GM12801 (cell line): Measurements from ENCODE around the gene PPFIA3.

Experiments used
- TF ChIP-seq, protein P1 (sequence below): IDR thresholded peaks from one replicate; pipeline ENCODE4 v1.5.1; 2011; ENCODE audit warnings: control low read depth; ENCODE audit not compliant: insufficient read length; ENCODE audit errors: extremely low read depth

PPFIA3 gene

DNA sequence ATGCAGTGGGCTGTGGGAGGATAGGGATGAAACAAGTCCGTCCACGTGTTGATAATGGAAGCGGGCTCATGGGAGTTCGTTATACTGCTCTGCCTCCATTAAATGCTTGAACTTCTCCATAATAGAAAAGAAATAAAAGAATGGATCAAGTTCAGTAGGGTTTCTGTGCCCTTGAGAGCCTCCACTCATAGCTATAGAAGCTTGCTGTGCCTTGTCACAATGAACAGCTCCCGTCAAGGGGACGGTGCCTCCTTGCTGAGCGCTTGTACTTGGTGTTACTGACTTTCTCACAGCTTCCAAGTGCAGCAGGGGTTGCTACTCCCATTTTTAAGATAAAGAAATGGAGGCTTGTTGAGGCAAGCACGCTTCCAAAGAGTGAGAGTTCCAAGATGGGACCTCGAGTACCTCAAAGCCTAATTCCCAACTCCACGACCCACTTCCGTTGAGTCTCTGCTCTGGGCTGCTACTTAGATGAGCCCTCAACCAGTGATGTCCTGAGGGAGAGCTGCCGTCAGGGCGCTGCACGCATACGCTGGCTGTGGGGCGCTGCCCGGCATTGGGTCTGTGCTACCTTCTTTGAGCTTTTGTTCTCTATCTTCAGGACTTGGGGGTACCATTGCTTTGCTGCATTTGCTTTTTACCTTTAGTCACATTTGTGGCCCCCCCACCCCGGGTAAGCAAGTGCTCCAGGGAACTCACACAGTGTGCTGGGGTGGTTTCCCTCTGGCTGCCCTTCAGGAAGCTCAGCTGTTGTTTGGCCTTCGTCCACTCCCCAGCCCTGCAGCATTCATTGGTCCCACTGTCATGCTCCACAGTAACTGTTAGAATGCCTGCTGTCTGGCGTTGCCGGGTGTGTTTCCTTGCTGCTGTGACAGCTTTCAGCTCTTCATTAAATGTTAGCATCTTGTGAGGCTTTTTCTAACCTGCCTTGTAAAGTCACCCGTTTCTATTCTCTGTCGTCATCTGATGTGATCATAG is 24.6 kb upstream of the PPFIA3 start:
- TF ChIP-seq, protein P1, sequence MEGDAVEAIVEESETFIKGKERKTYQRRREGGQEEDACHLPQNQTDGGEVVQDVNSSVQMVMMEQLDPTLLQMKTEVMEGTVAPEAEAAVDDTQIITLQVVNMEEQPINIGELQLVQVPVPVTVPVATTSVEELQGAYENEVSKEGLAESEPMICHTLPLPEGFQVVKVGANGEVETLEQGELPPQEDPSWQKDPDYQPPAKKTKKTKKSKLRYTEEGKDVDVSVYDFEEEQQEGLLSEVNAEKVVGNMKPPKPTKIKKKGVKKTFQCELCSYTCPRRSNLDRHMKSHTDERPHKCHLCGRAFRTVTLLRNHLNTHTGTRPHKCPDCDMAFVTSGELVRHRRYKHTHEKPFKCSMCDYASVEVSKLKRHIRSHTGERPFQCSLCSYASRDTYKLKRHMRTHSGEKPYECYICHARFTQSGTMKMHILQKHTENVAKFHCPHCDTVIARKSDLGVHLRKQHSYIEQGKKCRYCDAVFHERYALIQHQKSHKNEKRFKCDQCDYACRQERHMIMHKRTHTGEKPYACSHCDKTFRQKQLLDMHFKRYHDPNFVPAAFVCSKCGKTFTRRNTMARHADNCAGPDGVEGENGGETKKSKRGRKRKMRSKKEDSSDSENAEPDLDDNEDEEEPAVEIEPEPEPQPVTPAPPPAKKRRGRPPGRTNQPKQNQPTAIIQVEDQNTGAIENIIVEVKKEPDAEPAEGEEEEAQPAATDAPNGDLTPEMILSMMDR, result no peak

DNA sequence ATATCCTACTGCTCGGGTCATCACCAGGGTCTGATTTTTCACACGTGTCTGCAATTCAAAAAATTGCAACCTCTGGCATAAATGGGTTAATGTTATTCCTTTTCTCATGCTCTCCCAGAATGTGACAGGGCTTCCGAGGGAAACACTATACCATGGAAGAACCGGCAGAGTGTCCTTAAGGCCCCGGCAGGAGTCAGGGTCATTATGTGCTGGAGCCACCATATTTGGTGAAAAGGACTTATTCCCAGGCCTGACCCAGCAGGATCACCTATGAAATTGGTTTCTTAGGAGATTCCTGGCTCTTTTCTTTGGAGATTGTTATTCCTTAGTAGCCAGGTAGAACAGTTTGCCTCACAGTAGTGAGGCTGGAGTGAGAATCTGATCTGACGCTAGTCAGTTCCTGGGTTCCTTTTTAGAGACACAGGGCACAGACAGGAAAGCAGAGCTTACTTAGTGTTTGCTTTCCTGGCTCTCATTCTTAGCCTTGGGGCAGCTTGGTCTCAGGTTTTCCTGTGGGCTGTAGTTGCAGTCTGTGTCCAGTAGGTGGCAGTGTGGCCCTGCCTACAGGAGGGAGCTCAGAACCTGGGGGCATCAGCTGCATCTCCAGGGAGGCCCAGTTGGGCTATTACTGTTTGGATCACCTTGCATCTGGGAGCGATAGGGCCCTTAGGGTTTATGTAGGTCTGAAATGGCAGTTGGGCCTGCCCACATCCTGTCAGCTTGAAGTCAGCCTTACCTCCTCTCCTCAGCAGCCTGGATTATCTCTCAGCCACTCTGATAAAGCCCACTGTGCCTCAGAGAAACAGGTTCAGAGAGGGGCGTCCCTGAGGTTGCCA is 21.7 kb upstream of the PPFIA3 start:
- TF ChIP-seq, protein P1, result peak; percentile 90

- TF ChIP-seq, protein P1, result no peak
Measured at GRCh38 chr19:49098795-49099194, 20.5 kb upstream of the PPFIA3 start.

GRCh38 chr19:49101160-49101559 is 18.2 kb upstream of the PPFIA3 start:
- TF ChIP-seq, protein P1, result no peak

GRCh38 chr19:49102303-49102702 is 17.0 kb upstream of the PPFIA3 start:
- TF ChIP-seq, protein P1, result no peak

DNA sequence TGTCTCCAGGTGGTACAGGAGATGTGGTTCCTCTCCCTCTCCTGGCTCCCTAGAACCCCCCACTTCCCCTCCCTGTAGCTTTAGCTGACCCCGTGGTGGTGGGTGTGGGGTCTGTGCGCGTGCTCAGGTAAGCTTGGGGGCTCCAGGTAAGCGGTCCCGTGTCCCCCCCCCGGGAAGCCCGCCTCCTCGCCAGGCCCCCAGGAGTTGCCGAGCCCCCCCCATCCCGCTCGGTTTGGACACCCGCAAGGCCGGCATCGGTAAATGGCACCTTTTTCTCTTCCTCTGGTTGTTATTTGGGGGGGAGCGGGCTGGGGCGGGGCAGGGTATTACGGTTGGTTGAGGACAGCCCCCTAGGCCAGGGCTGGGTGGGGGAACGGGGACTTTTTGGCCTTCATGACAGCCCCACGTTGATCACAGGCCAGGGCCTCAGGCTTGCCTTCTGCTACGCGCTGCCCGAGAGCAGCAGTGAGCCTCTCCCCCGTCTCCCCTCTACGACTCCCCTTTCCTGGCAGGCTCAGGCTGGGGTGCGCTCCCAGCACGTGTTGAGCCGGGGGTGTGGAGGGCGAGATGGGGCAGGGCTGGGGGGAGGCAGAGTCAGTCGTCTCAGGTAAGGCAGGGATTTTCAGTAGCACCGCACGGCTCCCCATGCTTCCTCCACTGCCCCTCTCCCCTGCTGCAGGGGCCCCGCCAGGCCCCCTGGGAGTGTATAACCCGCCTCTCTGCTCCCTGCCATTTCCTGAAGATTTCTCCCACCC is 15.8 kb upstream of the PPFIA3 start:
- TF ChIP-seq, protein P1, result no peak

- TF ChIP-seq, protein P1, result no peak
Measured at GRCh38 chr19:49104229-49104864, 15.0 kb upstream of the PPFIA3 start.
